Uterus (tissue), 4 donors: ENCODE measurements around the gene KATNA1. TPM values are rescaled to one million over a fixed set of nuclear protein-coding genes. Genes with fewer than 3 reads are reported as not detected.
A peak's percentile ranks its signal among the peaks of the same experiment; 100 is the strongest.

Source experiments
- DNase-seq, 2 donors: peaks; one replicate each; pipeline ENCODE4 v3.0.0-alpha.2; 2019 to 2020
- H3K27ac ChIP-seq, 2 donors: fragments of 200-600 bp; sonication (generic); 1 replicate in 1 of 2; 2 replicates in 1 of 2; pipeline ENCODE4 v1.5.1; 2016 to 2018
- H3K27me3 ChIP-seq, 2 donors: fragments of 200-600 bp; sonication (generic); one replicate each; pipeline ENCODE4 v1.5.1; 2018 to 2019; ENCODE audit warnings: control low read depth in 1 of 2
- H3K36me3 ChIP-seq, 2 donors: fragments of 200-600 bp; sonication (generic); one replicate each; pipeline ENCODE4 v1.5.1; 2019; ENCODE audit warnings: control low read depth in 1 of 2
- H3K4me1 ChIP-seq, 2 donors: fragments of 200-600 bp; sonication (generic); one replicate each; pipeline ENCODE4 v1.5.1; 2018 to 2019; ENCODE audit warnings: control low read depth in 1 of 2
- H3K4me3 ChIP-seq, 2 donors: fragments of 200-600 bp; sonication (generic); 1 replicate in 1 of 2; 2 replicates in 1 of 2; pipeline ENCODE4 v1.5.1; 2018 to 2019; ENCODE audit warnings: mild to moderate bottlenecking in 1 of 2
- H3K9me3 ChIP-seq, 2 donors: fragments of 200-600 bp; sonication (generic); one replicate each; pipeline ENCODE4 v1.5.1; 2019; ENCODE audit warnings: control low read depth in 1 of 2
- CTCF ChIP-seq, 4 experiments: fragments of 200-600 bp in 2 of 4; fragments of 450-650 bp in 2 of 4; sonication (generic) in 2 of 4; IDR thresholded peaks; one replicate each; pipeline ENCODE4 v1.5.1; 2016 to 2019; ENCODE audit warnings: antibody characterized with exemption in 4 of 4, mild to moderate bottlenecking in 2 of 4, moderate library complexity in 1 of 4
- POLR2A ChIP-seq, 2 donors: fragments of 450-650 bp; IDR thresholded peaks; one replicate each; pipeline ENCODE4 v1.6.1; 2016; ENCODE audit warnings: antibody characterized with exemption in 2 of 2, mild to moderate bottlenecking in 1 of 2, moderate library complexity in 1 of 2
- intact Hi-C: fragments of 100-400 bp; cut with DNase I; formaldehyde crosslinking; loops from one replicate; pipeline ENCODE4 v1.15.1; 2023; ENCODE audit warnings: low total_unique reads
- total RNA-seq, 4 donors: library from RNA; depleted of rRNA in 3 of 4; stranded (reverse); fragments of >200 nt in 3 of 4; gene quantifications; one replicate each; pipeline versions ENCODE4 v1.1.0 to v1.2.4, GENCODE V29; 2014 to 2023
- donor health status: DM: yes; HTN: yes; CAD: no.

Gene KATNA1
- total RNA-seq, 4 donors from 2014 or later: 15.6 to 80.2 (median 32.3) TPM

- H3K9me3 ChIP-seq: no peaks in the 10 kb centered on the region
- H3K4me1 ChIP-seq: peaks cover 0 to 9% of the 10 kb centered on the region in 2 donors
- DNase-seq: peak; percentile 42 to 47
- peak overlapping the region; percentile 88 to 100 for H3K4me3 ChIP-seq
- H3K36me3 ChIP-seq: no peaks in the 10 kb centered on the region
- peak overlapping the region; percentile 76 to 99 for H3K27ac ChIP-seq
- peak; percentile 32 to 58 for TF ChIP-seq POLR2A (IDR thresholded peaks at IDR 0.05)
- no peak for TF ChIP-seq CTCF (IDR thresholded peaks at IDR 0.05)
- H3K27me3 ChIP-seq: no peaks in the 10 kb centered on the region
- intact Hi-C loops: no loop called here
These were observed 81.9 kb downstream of the KATNA1 start for GRCh38 chr6:149566410-149567193.

- no peaks in the 10 kb centered on the region for H3K36me3 ChIP-seq
- peak within 1 kb of the TSS; percentile 76 to 99 for H3K27ac ChIP-seq
- peaks cover 0 to 9% of the 10 kb centered on the region in 2 donors for H3K4me1 ChIP-seq
- peak; percentile 92 to 97 for DNase-seq
- no peaks in the 10 kb centered on the region for H3K27me3 ChIP-seq
- H3K9me3 ChIP-seq: no peaks in the 10 kb centered on the region
- H3K4me3 ChIP-seq: peak within 1 kb of the TSS; percentile 88 to 100
- no peak for TF ChIP-seq POLR2A (IDR thresholded peaks at IDR 0.05)
- TF ChIP-seq CTCF (IDR thresholded peaks at IDR 0.05): peak; percentile 43 to 69 (median 59)
- intact Hi-C loops: no loop called here
These were observed 82.7 kb downstream of the KATNA1 start, which contains the start of gene GINM1 for GRCh38 chr6:149565527-149566409. Gene GINM1 (plus strand): TSS chr6:149566375. CDS start chr6:149566415, 40 bp downstream.

GRCh38 chr6:149563928-149564325 is 84.6 kb downstream of the KATNA1 start:
- H3K27ac ChIP-seq: no peak overlapping the region
- DNase-seq: no peak
- H3K27me3 ChIP-seq: no peaks in the 10 kb centered on the region
- peaks cover 0 to 9% of the 10 kb centered on the region in 2 donors for H3K4me1 ChIP-seq
- intact Hi-C loops: no loop called here
- no peak overlapping the region for H3K4me3 ChIP-seq
- H3K9me3 ChIP-seq: no peaks in the 10 kb centered on the region
- no peak for TF ChIP-seq POLR2A (IDR thresholded peaks at IDR 0.05)
- TF ChIP-seq CTCF (IDR thresholded peaks at IDR 0.05): no peak
- H3K36me3 ChIP-seq: no peaks in the 10 kb centered on the region

- TF ChIP-seq POLR2A (IDR thresholded peaks at IDR 0.05): no peak
- TF ChIP-seq CTCF (IDR thresholded peaks at IDR 0.05): no peak
- H3K4me3 ChIP-seq: no peak overlapping the region
- no peaks in the 10 kb centered on the region for H3K9me3 ChIP-seq
- H3K27me3 ChIP-seq: no peaks in the 10 kb centered on the region
- peaks cover 0 to 9% of the 10 kb centered on the region in 2 donors for H3K4me1 ChIP-seq
- H3K36me3 ChIP-seq: no peaks in the 10 kb centered on the region
- DNase-seq: no peak
- no peak overlapping the region for H3K27ac ChIP-seq
- intact Hi-C loops: no loop called here
These were observed 85.1 kb downstream of the KATNA1 start for GRCh38 chr6:149563203-149563927.
